ENCODE data around the gene DYDC1.

- TF ChIP-seq, protein P1, sequence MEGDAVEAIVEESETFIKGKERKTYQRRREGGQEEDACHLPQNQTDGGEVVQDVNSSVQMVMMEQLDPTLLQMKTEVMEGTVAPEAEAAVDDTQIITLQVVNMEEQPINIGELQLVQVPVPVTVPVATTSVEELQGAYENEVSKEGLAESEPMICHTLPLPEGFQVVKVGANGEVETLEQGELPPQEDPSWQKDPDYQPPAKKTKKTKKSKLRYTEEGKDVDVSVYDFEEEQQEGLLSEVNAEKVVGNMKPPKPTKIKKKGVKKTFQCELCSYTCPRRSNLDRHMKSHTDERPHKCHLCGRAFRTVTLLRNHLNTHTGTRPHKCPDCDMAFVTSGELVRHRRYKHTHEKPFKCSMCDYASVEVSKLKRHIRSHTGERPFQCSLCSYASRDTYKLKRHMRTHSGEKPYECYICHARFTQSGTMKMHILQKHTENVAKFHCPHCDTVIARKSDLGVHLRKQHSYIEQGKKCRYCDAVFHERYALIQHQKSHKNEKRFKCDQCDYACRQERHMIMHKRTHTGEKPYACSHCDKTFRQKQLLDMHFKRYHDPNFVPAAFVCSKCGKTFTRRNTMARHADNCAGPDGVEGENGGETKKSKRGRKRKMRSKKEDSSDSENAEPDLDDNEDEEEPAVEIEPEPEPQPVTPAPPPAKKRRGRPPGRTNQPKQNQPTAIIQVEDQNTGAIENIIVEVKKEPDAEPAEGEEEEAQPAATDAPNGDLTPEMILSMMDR (IDR thresholded peaks at IDR 0.05; ENCODE audit: insufficient read depth, low read length, poor library complexity, severe bottlenecking) = no peak
- TF ChIP-seq EZH2phosphoT487 (conservative IDR thresholded peaks at IDR 0.05; ENCODE audit: low read length) = no peak
Measured at GRCh38 chr10:80324086-80324485, 32.5 kb downstream of the DYDC1 start.
